Hair follicular keratinocyte (primary cell): Measurements from ENCODE around the gene CDC73. TPM values are rescaled to one million over a fixed set of nuclear protein-coding genes. Genes with fewer than 3 reads are reported as not detected.

Source experiments
- total RNA-seq: library from RNA; depleted of rRNA; stranded (reverse); fragments of >200 nt; gene quantifications from 2 replicates; pipeline ENCODE4 v1.2.3, GENCODE V29; 2015

Gene CDC73
- 12.3 and 12.9 TPM in 2 replicates for total RNA-seq

DNA sequence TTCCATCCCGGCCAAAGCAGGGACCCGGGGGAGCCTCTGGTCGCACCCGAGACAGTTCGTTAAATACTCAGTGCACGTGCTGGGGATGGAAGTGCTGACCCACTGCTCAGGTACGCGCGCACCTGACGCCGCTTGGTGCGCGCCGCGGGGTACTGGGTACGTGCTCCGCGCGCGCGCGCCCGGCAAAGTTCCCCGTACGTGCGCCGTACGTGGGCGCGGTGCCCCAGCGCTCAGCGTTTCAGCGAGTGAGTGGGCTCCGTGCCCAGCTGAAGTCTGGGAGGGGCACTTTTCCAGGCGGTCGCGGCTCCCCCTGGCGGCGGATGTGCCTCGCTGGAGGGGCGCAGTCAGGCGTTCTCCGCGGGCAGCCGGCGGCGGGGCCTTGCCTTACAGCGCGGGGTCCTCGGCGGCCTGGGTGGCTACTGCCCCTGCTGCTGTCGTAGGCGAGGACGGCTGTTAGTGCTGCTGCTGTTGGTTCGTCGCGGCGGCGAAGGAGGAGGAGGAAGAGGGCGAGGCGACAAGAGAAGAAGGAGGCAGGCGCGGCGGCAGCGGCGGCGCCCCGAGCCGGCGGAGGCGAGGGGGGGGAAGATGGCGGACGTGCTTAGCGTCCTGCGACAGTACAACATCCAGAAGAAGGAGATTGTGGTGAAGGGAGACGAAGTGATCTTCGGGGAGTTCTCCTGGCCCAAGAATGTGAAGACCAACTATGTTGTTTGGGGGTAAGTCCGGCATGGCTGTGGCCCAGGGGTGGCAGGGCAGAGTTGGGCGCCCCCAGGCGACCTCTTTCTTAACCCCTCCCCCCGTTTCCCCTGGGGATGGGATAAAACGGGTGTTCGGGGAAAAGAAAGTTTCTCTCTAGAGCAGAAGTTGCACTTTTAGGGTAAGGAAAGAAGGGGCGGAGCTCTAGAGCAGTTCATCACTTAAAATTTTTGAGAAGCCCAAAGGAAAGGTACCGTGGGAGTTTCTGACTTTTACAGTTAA lies at the start of gene CDC73:
TSS of gene CDC73 (plus strand) at position 416 of the 978 bp plus-strand sequence. CDS start at position 586, 170 bp downstream.

DNA sequence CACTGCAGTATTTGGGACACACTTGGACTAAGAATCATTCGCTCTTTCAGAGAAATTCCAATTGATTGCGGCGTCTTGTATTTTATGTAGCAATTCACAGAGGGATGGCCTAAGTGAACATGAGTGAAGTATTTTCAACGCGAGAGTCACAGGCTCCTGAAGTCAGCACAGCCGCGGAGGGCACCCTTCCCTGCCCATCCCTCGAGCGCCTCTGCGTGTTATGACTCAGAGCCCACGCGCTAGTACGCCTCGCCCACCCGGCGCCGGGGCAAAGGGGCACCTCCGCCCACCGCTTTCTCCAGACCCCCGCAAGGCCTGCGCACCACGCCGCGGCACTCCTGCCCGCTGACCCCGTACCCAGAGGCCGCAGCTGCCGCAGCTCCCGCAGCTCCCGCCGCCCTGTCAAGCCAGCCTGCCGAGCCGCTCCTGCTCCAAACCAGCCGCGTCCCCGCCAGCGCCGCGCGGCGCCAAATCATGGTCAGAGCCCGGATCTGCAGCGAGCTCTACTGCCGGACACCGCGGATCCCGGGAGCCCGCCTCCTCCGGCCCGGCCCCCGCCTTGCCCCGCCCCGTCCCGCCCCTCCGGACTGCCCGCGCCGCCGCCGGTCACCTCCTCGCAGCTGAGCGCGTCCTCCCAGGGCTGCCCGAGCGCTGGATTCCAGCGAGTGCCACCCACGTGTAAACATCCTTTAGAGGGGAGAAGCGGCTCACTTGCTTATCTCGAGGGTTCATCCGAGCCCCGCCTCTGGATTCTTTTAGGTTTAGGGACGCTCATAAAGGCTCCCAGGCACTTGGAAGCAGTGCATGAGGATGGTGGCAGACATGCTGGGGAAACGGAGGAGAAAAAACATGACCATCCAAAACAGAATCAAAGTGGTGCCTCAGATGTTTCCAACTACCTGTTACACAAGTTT lies 16.7 kb upstream of the CDC73 start, which contains the start of gene GLRX2:
TSS of gene GLRX2 (minus strand) at position 508 of the 914 bp plus-strand sequence. CDS start at position 476, 32 bp downstream.

GRCh38 chr1:193185901-193186731 lies 64.3 kb downstream of the CDC73 start, which contains the start of gene B3GALT2:
B3GALT2 (minus strand) TSS chr1:193186613; CDS start chr1:193181562, 5,051 bp downstream.

Other genes starting within 250 kb of the CDC73 start
- gene UCHL5, start 62.7 kb upstream of the CDC73 start, total RNA-seq: 18.6 and 37.5 TPM in 2 replicates
- gene RO60, start 62.4 kb upstream of the CDC73 start, total RNA-seq: 43.1 and 69.9 TPM in 2 replicates
- 11.9 and 17.2 TPM in 2 replicates for gene GLRX2, start 16.6 kb upstream of the CDC73 start, total RNA-seq
- not detected in 2 replicates for gene B3GALT2, start 64.6 kb downstream of the CDC73 start, total RNA-seq